Dermis lymphatic vessel endothelial cell (primary cell): Measurements from ENCODE around the gene EDDM3A. TPM values are rescaled to one million over a fixed set of nuclear protein-coding genes. Genes with fewer than 3 reads are reported as not detected.

Experiments
- total RNA-seq: library from RNA; depleted of rRNA; stranded (reverse); fragments of >200 nt; gene quantifications from 2 replicates; pipeline ENCODE4 v1.2.1, GENCODE V29; 2014

The EDDM3A gene
- not detected in 2 replicates for total RNA-seq

GRCh38 chr14:20745571-20746358, at the start of gene EDDM3A:
EDDM3A (plus strand) TSS chr14:20745887; CDS start chr14:20747581, 1,694 bp downstream.

Other genes starting within 250 kb of the EDDM3A start
- gene RNASE10, start 240.3 kb upstream of the EDDM3A start, total RNA-seq: under 0.01 TPM in 1 of 2 replicates, not detected in the other
- not detected in 2 replicates for gene RNASE9, start 184.8 kb upstream of the EDDM3A start, total RNA-seq
- not detected in 2 replicates for gene RNASE11, start 157.9 kb upstream of the EDDM3A start, total RNA-seq
- gene RNASE12, start 154.5 kb upstream of the EDDM3A start, total RNA-seq: not detected in 2 replicates
- gene OR6S1, start 104.2 kb upstream of the EDDM3A start, total RNA-seq: not detected in 2 replicates
- gene RNASE4, start 61.3 kb upstream of the EDDM3A start, total RNA-seq: 12.8 and 19.3 TPM in 2 replicates
- 3.0 and 6.2 TPM in 2 replicates for gene ANG, start 57.1 kb upstream of the EDDM3A start, total RNA-seq
- not detected in 2 replicates for gene EDDM3B, start 22.5 kb downstream of the EDDM3A start, total RNA-seq
- gene RNASE6, start 35.4 kb downstream of the EDDM3A start, total RNA-seq: not detected in 2 replicates
- 0.43 and 0.98 TPM in 2 replicates for gene RNASE1, start 57.0 kb downstream of the EDDM3A start, total RNA-seq
- not detected in 2 replicates for gene RNASE3, start 145.5 kb downstream of the EDDM3A start, total RNA-seq
- not detected in 2 replicates for gene RNASE2, start 209.6 kb downstream of the EDDM3A start, total RNA-seq
- gene METTL17, start 244.1 kb downstream of the EDDM3A start, total RNA-seq: 16.0 and 22.2 TPM in 2 replicates